ENCODE measurements around the gene EPHA4.
A peak's percentile ranks its signal among the peaks of the same experiment; 100 is the strongest.

EPHA4 gene

DNA sequence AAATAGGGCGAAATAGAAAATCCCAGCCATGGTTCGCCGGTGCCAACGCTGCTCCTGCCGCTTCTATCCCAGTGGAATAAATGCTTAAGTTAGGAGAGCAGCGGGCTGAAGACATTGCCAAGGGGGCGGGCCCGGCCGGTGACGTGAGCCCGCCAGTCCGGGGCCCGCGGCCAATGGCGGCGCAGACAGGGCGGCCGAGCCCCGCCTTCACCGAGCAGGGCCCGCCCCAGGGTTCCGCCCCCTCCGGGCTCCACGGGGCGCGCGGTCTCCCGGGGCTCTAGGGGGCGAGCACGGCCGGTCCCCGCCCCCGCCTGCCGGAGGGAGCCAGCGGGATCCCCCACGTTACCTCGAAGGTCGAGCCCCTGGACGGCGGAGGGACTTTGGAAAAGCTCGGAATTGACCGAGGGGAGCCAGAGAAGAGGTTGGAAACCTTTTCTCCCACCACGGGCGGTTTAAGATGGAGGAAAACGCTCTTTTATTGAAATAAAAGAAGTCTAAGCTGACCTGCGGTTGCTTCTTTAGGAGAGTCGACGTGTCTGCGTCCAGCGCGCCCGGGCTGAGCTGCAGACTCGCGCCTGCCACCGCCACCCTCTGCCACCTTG lies at the start of gene EPHA4:
Gene EPHA4 (minus strand): TSS at position 86 of the 602 bp plus-strand sequence. CDS start 56 bp downstream, at position 30.
- peak; percentile 63 for DNase-seq

GRCh38 chr2:221618007-221618406 lies 45.9 kb upstream of the EPHA4 start:
- no peak for DNase-seq

DNA sequence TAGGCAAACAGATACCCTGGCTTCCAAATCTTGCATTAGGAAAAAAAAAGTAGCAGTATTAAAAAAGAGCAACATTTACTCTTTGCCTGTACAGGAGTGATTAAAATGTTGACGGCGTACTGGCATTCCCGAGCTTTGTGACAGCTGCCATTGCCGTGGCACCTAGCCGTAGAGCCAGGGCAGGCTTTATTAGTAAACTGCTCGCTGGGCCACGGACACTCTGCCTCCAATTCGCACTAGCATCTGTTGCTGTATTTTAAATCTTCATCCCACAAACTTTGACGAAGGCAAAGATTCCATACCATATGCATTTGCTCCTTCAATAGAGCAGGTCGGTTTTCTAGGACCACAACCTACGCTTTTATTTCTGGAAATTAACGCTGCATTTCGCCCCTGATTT lies 44.5 kb upstream of the EPHA4 start:
- no peak for DNase-seq

GRCh38 chr2:221614274-221614673 lies 42.2 kb upstream of the EPHA4 start:
- DNase-seq = peak; percentile 16

- no peak for DNase-seq
Measured at GRCh38 chr2:221612800-221613199, 40.7 kb upstream of the EPHA4 start.

DNA sequence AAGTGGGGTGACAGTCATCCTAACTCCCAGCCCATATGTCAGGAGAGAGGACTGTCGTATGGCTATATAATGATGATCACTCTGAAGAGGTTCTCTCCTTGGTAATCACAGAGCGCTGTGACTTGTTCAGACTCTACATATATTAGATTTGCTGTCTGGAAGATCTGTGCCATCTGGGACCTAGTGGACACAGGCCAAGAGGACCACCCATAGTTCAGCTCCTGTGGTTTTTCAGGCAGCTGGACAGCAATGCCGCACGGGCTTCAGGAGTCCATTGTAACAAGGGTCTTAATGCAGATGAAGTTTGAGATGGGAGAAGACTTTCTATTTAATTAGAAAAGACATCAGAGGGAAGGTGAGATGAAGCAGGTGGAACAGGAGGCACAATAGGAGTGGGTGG lies 40.1 kb upstream of the EPHA4 start:
- DNase-seq = no peak

- no peak for DNase-seq
Measured at GRCh38 chr2:221610675-221611074, 38.6 kb upstream of the EPHA4 start.

GRCh38 chr2:221610255-221610654 lies 38.2 kb upstream of the EPHA4 start:
- no peak for DNase-seq

DNA sequence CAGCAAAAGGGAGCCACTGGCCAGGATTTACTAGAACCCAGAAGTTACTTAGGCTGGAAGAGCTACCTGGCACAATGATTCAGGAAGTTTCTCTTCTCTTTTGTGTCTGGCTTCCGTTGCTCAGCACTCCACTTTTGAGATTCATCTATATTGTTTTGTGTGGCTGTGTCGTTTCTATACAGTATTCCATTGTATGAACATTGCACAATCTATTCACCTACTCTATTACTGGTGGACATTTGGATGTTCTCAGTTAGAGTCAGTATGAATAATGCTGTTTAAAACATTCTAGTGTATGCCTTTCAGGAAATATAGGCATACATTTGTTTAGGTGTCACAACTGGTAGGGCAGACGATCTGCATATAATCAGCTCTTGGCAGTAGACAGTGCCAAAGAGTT lies 36.3 kb upstream of the EPHA4 start:
- no peak for DNase-seq

- no peak for DNase-seq
Measured at GRCh38 chr2:221606424-221606823, 34.3 kb upstream of the EPHA4 start.

- DNase-seq = no peak
Measured at GRCh38 chr2:221605751-221606240, 33.7 kb upstream of the EPHA4 start.

DNA sequence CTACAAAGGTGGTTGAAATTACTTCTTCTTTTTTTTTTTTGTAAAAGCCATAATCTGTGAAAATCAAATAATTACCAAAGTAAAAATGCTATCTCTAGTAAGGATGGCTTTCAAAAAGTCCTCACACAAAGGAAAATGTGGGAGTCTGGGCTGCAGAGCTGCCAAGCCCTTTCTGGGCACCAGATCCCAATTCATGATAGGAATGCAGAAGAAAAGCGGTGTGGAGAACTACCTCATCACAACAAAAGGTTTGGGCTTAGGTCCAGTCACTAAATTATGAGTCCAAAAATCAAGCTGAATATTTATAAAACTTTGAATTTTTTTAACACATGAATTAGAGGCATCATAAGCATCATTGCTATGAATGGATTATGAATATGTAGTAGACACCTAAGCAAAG lies 30.8 kb upstream of the EPHA4 start:
- no peak for DNase-seq

GRCh38 chr2:221601376-221601775 lies 29.3 kb upstream of the EPHA4 start:
- no peak for DNase-seq

DNA sequence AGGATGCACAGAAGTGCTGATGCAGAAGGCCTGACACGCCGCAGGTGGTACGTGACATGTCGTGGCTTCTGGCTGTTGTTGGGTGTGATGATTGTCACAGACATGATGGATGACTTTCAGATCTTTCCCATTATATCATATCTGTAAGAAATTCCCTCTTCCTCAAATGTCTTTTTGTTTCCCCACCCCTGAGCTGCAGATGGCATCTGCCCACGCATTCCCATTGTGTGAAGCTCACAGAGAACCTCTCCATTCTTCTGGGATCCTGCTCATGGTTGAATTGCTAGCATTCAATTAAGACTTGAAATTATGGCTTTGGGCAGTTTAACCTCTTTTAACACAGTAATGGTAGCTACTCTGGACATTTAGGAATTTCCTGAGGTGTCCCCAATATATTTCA lies 28.3 kb upstream of the EPHA4 start:
- DNase-seq = no peak

- DNase-seq = no peak
Measured at GRCh38 chr2:221596192-221596591, 24.1 kb upstream of the EPHA4 start.

GRCh38 chr2:221590861-221591365 lies 18.8 kb upstream of the EPHA4 start:
- peak; percentile 53 for DNase-seq

- DNase-seq = no peak
Measured at GRCh38 chr2:221589696-221590095, 17.6 kb upstream of the EPHA4 start.

DNA sequence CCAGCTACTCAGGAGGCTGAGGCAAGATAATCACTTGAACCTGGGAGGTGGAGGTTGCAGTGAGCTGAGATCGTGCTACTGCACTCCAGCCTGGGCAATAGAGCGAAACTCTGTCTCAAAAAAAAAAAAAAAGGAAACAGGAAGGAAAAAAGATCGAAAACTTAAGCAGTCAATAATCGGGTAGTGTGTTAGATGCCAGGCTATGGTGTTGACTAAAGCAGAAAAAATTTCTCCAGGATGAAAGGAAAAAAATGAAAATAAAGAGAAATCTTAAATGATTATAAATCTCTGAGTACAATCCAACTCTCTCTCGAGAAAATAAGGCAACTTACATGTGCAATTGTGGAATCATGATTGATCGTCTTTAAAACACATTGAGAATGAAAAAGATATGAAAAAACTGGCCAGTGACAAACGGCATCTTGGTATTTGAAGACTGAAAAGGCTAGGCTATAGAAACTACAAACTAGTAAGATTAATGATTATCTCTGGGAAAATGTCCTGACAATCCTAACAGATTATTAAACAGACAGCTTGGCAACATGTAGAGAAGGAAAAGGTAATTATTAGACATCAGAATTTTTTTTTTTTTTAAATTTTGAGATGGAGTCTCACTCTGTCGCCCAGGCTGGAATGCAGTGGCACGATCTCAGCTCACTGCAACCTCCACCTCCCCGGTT lies 16.3 kb upstream of the EPHA4 start:
- DNase-seq = no peak

DNA sequence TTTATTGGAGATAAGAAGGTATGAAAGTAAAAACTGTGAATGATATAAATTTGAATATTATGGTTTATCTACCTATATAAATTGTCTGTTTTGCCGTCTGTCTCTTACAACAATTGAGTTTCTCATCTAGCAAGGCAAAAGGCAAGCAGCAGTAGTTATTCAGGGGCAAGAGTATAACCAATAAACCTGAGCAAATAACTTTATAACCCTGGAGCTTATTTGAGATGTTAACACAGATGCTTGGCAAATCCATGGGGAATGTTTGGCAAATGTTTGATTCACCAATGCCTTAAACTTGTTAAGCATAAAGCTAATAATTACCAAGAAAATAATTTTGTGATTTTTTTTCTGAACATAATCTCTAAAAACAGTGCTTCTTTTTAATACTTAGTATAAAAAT lies 9.9 kb upstream of the EPHA4 start:
- no peak for DNase-seq

DNA sequence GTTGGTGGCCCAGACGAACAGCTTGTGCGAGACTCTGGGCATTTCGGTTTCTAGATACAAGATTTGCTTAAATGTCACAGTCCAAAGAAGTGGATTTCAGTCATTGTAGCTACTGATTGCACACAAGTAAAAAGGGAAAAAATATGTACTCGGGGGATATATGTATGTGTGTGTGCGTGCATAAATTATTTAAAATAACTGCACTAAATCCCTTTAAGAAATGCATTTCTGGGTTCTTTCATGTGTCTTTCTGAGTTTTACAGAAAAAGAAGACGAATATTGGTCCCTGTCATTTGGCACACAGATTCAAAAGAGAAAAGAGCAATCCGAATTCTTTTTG lies 2.1 kb upstream of the EPHA4 start:
- no peak for DNase-seq

DNA sequence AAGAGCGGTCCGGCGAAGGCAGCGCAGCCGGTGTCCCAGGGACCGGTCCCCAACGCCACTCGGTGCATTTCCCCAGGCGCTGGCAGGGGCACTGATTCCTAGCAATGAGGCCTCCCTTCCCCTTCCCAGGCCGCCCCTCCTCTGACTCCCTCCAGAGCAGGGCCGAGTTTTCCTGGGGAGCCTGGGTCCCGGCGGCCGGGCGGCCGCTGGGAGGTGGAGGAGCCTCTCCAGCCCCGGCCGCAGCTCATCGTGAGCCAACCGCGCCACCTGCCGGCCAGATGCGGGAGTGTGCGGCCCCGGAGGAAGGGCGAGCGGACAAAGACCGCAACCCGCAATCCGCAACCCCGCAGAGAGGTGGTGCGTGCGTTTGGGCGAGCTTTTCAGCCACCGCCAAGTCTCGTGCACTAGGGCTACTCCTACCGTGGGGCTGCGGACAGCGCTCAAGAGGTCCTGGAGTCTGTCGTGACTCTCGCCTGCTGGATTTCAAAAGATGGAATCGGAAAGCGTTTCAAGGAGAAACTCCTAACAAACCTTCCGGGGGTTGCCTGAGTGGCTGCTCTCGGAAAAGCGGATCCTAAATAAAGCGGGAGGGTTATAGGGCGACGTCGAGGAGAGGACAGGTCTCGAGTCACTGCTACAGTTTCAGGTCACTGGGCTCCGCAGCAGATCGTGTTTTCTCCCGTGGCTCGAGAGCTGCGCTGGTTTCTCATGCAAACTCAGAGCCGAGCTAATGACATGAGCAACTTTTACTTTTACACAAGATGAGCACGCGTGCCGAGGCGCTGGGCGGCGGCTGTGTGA lies 1.5 kb upstream of the EPHA4 start:
- DNase-seq = peak; percentile 67

GRCh38 chr2:221572821-221573429 lies 821 bp upstream of the EPHA4 start:
- DNase-seq = no peak

- no peak for DNase-seq
Measured at GRCh38 chr2:221571551-221572218, 419 bp downstream of the EPHA4 start.

All from NCI-H510A (cell line).